ENCODE results near the gene ZNF232.
"Not testable (repeated sequence)": the region's sequence is repeated elsewhere in the genome, so short reads cannot be mapped to it uniquely, and the experiment has no call there.

GRCh38 chr17:5146122-5146521, 34.4 kb upstream of the ZNF232 start:
- not testable (repeated sequence) for TF ChIP-seq EZH2phosphoT487 (IDR thresholded peaks at IDR 0.05; ENCODE audit: borderline replicate concordance, low read depth); RAD21 (IDR thresholded peaks at IDR 0.05; ENCODE audit: low read length); POLR2AphosphoS5 (IDR thresholded peaks at IDR 0.05; ENCODE audit: low read depth, low read length); YY1 (IDR thresholded peaks at IDR 0.05; ENCODE audit: low read depth); SIN3A (IDR thresholded peaks at IDR 0.05; ENCODE audit: borderline replicate concordance, low read depth, low read length); REST (IDR thresholded peaks at IDR 0.05; ENCODE audit: low read depth, low read length); GATA2 (CRISPR knock-in tag; IDR thresholded peaks at IDR 0.05); MXI1 (IDR thresholded peaks at IDR 0.05; ENCODE audit: low read depth, low read length); TAF1 (IDR thresholded peaks at IDR 0.05; ENCODE audit: borderline replicate concordance, low read depth, low read length); CHD2 (IDR thresholded peaks at IDR 0.05; ENCODE audit: low read length, partially characterized antibody)
- TF ChIP-seq, protein P1, sequence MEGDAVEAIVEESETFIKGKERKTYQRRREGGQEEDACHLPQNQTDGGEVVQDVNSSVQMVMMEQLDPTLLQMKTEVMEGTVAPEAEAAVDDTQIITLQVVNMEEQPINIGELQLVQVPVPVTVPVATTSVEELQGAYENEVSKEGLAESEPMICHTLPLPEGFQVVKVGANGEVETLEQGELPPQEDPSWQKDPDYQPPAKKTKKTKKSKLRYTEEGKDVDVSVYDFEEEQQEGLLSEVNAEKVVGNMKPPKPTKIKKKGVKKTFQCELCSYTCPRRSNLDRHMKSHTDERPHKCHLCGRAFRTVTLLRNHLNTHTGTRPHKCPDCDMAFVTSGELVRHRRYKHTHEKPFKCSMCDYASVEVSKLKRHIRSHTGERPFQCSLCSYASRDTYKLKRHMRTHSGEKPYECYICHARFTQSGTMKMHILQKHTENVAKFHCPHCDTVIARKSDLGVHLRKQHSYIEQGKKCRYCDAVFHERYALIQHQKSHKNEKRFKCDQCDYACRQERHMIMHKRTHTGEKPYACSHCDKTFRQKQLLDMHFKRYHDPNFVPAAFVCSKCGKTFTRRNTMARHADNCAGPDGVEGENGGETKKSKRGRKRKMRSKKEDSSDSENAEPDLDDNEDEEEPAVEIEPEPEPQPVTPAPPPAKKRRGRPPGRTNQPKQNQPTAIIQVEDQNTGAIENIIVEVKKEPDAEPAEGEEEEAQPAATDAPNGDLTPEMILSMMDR (IDR thresholded peaks at IDR 0.05), result not testable (repeated sequence)
- TF ChIP-seq, protein P2, sequence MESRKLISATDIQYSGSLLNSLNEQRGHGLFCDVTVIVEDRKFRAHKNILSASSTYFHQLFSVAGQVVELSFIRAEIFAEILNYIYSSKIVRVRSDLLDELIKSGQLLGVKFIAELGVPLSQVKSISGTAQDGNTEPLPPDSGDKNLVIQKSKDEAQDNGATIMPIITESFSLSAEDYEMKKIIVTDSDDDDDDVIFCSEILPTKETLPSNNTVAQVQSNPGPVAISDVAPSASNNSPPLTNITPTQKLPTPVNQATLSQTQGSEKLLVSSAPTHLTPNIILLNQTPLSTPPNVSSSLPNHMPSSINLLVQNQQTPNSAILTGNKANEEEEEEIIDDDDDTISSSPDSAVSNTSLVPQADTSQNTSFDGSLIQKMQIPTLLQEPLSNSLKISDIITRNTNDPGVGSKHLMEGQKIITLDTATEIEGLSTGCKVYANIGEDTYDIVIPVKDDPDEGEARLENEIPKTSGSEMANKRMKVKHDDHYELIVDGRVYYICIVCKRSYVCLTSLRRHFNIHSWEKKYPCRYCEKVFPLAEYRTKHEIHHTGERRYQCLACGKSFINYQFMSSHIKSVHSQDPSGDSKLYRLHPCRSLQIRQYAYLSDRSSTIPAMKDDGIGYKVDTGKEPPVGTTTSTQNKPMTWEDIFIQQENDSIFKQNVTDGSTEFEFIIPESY (IDR thresholded peaks at IDR 0.05; ENCODE audit: borderline replicate concordance, low read depth), result not testable (repeated sequence)
